CD4-positive, alpha-beta T cell treated with Interleukin-6 for 4 hours (primary cell): ENCODE results near the gene SGPP2.

ENCODE experiments used
- DNase-seq: peaks from one replicate; pipeline ENCODE4 v3.0.0-alpha.2; 2020; ENCODE audit warnings: mixed read lengths

Gene SGPP2

GRCh38 chr2:222479859-222480258, 55.5 kb downstream of the SGPP2 start:
- no peak for DNase-seq

DNA sequence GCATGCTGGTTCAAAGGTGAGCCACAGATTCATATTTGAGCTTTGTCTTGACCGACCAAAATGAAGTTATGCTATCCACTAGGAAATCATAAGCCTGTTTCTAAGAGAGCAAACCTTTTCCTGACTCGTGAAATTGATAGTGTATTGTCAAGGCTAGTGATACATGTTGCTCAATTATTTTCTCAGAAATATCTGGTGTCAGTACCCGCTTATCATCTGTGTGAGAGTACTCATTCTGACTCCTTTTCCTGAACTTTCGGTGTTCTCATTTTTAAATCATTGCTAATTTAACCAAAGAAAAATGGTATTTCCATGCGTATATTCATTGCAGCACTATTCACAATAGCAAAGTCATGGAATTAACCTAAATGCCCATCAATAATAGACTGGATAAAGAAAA, 56.2 kb downstream of the SGPP2 start:
- DNase-seq: no peak

GRCh38 chr2:222481941-222482340, 57.6 kb downstream of the SGPP2 start:
- no peak for DNase-seq

- DNase-seq: no peak
These were observed 59.2 kb downstream of the SGPP2 start for GRCh38 chr2:222483513-222484039.

DNA sequence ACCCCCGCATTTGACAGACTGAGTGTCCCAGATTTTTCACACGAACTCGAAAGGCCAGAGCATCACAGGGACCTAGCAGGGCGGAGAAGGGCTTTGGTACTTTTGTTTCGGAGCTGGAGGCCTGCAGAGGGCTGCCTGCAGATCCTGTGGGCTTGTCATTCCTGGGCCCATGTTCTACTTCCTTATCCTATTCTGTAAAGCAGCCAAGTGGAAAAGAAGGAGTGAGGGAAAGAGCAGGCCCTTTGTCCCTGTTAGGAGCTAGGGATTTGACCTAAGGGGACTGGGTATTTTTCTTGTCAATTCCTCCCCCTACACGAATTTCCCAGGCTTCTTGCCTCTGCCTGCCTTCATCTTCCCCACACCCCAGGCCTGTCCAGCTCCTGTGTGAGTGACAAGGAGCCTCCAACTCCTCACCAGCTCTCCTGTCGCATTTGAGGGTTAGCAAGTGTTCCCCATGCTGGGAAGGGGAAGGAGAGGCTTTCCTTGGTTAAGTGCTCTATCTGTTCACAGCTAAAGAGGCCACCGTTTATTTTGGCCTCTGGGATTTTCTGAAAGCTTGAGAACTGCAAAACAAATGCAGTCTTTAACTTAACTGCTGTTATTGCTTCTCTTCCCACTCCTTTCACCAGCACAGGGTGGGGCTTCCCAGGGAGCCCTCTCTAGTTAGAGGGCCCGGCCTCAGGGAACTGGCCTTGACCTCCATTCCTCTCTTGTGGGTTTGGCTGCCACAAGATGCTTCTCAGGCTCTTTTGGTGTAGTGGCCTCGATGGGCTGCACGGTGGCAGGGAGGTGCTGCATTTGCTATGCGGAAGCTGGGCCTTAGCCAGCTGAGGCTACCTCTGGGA, 61.2 kb downstream of the SGPP2 start:
- no peak for DNase-seq

GRCh38 chr2:222490131-222490530, 65.8 kb downstream of the SGPP2 start:
- no peak for DNase-seq

GRCh38 chr2:222492683-222493082, 68.3 kb downstream of the SGPP2 start:
- no peak for DNase-seq

DNA sequence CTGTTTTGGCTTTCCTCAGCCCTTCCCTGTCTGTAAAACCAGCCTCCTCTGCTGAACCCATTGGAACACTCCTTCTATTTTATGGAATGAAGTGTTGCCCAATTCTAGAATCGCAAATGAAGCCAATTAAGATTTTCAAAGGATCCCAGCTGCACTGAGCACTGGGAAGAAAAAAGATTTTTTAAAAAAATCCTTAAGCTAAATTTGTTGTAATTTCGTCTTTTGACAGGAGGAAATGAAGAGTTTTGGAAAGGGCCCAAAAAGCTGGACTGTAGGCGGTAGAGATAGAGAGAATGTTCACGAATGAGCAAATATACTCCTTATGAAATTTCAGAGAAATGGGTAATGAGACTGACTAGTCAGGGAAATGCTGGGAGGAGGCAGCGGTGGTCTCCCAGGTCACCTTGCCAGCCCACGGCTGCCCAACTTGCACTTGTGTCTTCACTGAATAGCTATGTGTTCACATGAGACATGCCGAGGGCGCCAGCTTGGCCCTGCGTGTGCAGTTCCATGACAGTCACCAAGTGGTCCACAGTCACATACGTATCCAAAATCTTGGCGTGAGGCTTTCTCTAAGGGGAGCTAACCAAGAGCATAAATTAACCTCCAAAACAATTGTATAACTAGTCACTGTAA, 69.9 kb downstream of the SGPP2 start:
- DNase-seq: no peak

- no peak for DNase-seq
These were observed 71.0 kb downstream of the SGPP2 start for GRCh38 chr2:222495388-222495787.

- no peak for DNase-seq
These were observed 74.9 kb downstream of the SGPP2 start for GRCh38 chr2:222499226-222499625.

DNA sequence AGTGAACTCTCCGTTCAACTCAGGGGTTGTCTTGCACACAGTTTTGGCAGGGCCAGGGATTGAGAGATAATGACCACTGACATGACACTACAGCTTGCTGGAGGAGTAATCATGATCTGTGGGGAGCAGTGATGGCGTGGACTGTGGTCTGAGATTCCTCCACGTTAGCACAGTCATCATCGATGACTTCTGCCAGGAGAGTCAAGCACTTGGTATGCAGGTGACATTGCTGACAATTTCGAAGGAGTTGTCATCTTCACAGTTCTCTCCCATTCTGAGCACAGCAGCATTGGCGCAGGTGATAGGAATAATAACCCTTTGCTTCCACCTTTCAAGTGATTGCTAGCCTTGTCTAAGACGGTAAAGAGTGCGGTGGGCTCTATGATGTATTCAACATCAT, 79.8 kb downstream of the SGPP2 start:
- DNase-seq: no peak

DNA sequence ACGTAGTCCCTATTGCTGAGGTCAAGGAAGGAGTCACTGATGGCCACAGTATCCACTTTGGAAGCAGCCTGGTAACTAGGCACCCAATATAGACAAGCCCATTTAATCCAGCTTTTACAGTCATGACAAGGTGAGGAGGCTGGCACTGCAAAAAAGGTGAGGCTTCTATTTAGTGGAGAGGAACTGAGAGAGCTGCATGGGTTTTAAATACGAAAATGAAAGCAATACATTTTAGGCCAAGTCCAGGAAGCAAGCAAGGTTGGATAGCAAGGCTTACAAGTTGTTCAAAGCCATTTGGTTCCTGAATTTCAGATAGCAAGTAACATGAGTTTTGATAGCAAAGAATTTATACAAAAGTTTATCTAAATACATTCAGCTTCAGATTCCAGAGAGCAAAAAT, 80.4 kb downstream of the SGPP2 start:
- DNase-seq: no peak

- DNase-seq: no peak
These were observed 82.0 kb downstream of the SGPP2 start for GRCh38 chr2:222506230-222506935.

- DNase-seq: no peak
These were observed 90.6 kb downstream of the SGPP2 start for GRCh38 chr2:222514901-222515300.

- DNase-seq: no peak
These were observed 94.4 kb downstream of the SGPP2 start for GRCh38 chr2:222518570-222519381.

DNA sequence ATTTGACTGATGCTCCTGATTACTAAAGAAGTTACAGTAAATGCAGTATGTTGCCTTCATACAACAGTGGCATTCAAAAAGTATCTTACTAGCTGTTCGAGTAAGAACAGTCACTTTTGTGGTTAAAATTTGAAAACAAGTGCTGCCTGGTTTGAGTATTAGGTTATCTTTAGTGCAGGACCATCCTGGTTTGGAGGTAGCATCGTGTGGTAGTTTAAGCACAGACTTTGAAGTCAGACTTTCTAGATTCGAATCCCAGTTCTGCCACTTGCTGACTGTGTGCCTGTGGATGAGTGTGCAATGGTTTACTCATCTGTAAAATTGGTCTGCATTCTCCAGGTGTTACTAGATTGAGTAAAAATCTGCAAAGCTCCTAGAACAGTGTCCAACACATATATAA, 96.8 kb downstream of the SGPP2 start:
- no peak for DNase-seq

DNA sequence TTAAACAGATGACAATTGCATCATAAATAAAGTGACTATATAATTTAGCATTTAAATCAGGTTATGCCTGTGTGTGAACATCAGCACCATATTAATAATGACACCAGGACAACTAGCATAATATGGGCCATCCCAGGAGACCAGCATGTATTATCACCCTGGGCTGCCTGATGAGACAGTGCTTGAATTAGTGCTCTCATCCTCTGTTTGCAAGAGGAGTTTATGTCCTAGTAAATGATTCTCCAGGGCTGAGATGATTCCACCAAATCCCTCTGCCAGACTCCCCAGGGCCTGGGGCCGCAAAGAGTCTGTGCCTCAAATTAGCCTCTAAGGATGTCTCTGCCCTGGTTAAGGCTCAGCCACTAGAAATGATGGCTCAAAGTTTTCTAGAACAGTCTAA, 97.7 kb downstream of the SGPP2 start:
- DNase-seq: no peak

- DNase-seq: no peak
These were observed 99.6 kb downstream of the SGPP2 start for GRCh38 chr2:222523783-222524544.

- no peak for DNase-seq
These were observed 101.5 kb downstream of the SGPP2 start for GRCh38 chr2:222525811-222526210.

DNA sequence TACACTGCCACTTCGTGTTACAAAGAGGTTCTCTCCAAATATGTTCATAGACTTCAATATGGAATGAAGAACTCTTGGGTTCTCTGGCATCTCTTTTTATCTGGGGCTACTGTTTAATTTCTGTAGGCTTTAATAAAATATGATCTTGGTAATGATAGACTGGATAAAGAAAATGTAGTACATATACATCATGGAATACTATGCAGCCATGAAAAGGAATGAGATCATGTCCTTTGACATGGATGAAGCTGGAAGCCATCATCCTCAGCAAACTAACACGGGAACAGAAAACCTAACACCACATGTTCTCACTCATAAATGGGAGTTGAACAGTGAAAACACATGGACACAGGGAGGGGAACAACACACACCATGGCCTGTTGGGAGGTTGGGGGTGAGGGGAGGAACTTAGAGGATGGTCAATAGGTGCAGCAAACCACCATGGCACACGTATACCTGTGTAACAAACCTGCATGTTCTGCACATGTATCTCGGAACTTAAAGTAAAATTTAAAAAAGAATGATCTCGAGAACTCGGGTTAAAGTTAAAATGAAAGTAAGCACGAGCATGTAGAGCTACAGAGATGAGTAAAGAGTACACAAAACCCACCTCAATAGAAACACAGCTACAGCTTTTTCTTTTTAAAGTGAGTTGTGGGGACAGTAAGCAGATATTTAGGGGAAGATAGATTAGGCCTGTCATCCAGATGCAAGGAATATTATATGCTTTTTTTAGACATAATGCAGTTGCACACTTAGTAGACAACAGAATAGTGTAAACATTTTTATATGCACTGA, 102.3 kb downstream of the SGPP2 start:
- DNase-seq: no peak

GRCh38 chr2:222532315-222532714, 108.0 kb downstream of the SGPP2 start:
- DNase-seq: no peak
